Measurements from ENCODE around the gene DNAH2. TPM values are rescaled to one million over a fixed set of nuclear protein-coding genes. Genes with fewer than 3 reads are reported as not detected.

The DNAH2 gene
- total and polyA plus RNA-seq, 2 of the 13 experiments (the other 11 are each of a cell fraction or from before 2014, with no cell fraction given) = not detected

DNA sequence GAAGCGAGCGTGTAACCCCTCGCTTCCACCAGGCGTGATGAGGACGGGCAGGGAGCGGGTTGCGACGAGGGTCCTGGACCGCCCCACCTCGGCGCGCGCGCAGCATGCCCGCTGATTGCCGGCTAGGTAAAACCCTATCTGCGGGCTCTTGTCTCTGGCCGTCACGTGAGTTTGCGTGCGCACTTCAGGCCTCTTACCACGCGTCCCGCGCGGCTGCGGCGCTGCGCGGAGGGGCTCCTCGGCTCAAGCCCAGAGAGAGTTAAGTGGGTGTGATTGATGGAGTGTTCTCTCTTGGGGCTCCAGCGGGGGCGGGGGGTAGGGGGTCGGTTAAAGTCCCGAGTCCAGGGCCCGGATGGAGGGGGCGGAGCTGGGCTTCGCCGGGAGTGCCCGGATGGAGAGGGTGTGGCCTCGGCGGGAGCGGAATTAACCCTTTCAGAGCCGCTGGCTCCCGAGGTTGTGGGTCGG lies 124.4 kb downstream of the DNAH2 start (continued):
- TF ChIP-seq FOXK2 (IDR thresholded peaks at IDR 0.05) = no peak
- no peak for TF ChIP-seq ZSCAN21 (CRISPR knock-in tag; IDR thresholded peaks at IDR 0.05; ENCODE audit: borderline replicate concordance)
- TF ChIP-seq HNF4G (IDR thresholded peaks at IDR 0.05; ENCODE audit: borderline replicate concordance, low read depth, low read length) = peak; percentile 66
- TF ChIP-seq HNF4G (CRISPR knock-in tag; IDR thresholded peaks at IDR 0.05; ENCODE audit: borderline replicate concordance, low read depth) = no peak; the same call in 1 of the 2 replicates
- TF ChIP-seq ZNF782 (CRISPR knock-in tag; IDR thresholded peaks at IDR 0.05; ENCODE audit: borderline replicate concordance) = peak; percentile 20; the same call in 1 of the 2 replicates
- TF ChIP-seq ZNF749 (CRISPR knock-in tag; IDR thresholded peaks at IDR 0.05; ENCODE audit: borderline replicate concordance) = no peak
- TF ChIP-seq YY1 (IDR thresholded peaks at IDR 0.05; ENCODE audit: insufficient read depth, insufficient replicate concordance, low read depth, low read length) = peak; percentile 23
- TF ChIP-seq ZNF747 (CRISPR knock-in tag; IDR thresholded peaks at IDR 0.05; ENCODE audit: borderline replicate concordance) = no peak
- TF ChIP-seq, protein P1, sequence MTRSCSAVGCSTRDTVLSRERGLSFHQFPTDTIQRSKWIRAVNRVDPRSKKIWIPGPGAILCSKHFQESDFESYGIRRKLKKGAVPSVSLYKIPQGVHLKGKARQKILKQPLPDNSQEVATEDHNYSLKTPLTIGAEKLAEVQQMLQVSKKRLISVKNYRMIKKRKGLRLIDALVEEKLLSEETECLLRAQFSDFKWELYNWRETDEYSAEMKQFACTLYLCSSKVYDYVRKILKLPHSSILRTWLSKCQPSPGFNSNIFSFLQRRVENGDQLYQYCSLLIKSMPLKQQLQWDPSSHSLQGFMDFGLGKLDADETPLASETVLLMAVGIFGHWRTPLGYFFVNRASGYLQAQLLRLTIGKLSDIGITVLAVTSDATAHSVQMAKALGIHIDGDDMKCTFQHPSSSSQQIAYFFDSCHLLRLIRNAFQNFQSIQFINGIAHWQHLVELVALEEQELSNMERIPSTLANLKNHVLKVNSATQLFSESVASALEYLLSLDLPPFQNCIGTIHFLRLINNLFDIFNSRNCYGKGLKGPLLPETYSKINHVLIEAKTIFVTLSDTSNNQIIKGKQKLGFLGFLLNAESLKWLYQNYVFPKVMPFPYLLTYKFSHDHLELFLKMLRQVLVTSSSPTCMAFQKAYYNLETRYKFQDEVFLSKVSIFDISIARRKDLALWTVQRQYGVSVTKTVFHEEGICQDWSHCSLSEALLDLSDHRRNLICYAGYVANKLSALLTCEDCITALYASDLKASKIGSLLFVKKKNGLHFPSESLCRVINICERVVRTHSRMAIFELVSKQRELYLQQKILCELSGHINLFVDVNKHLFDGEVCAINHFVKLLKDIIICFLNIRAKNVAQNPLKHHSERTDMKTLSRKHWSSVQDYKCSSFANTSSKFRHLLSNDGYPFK (CRISPR knock-in tag; IDR thresholded peaks at IDR 0.05; ENCODE audit: borderline replicate concordance) = no peak
- TF ChIP-seq, protein P2, sequence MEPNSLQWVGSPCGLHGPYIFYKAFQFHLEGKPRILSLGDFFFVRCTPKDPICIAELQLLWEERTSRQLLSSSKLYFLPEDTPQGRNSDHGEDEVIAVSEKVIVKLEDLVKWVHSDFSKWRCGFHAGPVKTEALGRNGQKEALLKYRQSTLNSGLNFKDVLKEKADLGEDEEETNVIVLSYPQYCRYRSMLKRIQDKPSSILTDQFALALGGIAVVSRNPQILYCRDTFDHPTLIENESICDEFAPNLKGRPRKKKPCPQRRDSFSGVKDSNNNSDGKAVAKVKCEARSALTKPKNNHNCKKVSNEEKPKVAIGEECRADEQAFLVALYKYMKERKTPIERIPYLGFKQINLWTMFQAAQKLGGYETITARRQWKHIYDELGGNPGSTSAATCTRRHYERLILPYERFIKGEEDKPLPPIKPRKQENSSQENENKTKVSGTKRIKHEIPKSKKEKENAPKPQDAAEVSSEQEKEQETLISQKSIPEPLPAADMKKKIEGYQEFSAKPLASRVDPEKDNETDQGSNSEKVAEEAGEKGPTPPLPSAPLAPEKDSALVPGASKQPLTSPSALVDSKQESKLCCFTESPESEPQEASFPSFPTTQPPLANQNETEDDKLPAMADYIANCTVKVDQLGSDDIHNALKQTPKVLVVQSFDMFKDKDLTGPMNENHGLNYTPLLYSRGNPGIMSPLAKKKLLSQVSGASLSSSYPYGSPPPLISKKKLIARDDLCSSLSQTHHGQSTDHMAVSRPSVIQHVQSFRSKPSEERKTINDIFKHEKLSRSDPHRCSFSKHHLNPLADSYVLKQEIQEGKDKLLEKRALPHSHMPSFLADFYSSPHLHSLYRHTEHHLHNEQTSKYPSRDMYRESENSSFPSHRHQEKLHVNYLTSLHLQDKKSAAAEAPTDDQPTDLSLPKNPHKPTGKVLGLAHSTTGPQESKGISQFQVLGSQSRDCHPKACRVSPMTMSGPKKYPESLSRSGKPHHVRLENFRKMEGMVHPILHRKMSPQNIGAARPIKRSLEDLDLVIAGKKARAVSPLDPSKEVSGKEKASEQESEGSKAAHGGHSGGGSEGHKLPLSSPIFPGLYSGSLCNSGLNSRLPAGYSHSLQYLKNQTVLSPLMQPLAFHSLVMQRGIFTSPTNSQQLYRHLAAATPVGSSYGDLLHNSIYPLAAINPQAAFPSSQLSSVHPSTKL (CRISPR knock-in tag; IDR thresholded peaks at IDR 0.05) = no peak
- TF ChIP-seq GATAD2A (CRISPR knock-in tag; IDR thresholded peaks at IDR 0.05) = no peak
- TF ChIP-seq HNRNPUL1 (IDR thresholded peaks at IDR 0.05; ENCODE audit: low read depth, low read length) = no peak
- TF ChIP-seq RFX1 (IDR thresholded peaks at IDR 0.05) = no peak
- no peak for TF ChIP-seq MLLT10 (CRISPR knock-in tag; IDR thresholded peaks at IDR 0.05)
- TF ChIP-seq, protein P3, sequence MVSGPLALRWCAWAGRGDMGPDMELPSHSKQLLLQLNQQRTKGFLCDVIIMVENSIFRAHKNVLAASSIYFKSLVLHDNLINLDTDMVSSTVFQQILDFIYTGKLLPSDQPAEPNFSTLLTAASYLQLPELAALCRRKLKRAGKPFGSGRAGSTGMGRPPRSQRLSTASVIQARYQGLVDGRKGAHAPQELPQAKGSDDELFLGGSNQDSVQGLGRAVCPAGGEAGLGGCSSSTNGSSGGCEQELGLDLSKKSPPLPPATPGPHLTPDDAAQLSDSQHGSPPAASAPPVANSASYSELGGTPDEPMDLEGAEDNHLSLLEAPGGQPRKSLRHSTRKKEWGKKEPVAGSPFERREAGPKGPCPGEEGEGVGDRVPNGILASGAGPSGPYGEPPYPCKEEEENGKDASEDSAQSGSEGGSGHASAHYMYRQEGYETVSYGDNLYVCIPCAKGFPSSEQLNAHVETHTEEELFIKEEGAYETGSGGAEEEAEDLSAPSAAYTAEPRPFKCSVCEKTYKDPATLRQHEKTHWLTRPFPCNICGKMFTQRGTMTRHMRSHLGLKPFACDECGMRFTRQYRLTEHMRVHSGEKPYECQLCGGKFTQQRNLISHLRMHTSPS (CRISPR knock-in tag; IDR thresholded peaks at IDR 0.05; ENCODE audit: low read depth) = no peak
- no peak for TF ChIP-seq MAFK (conservative IDR thresholded peaks at IDR 0.05 in 1 of 2, IDR thresholded peaks at IDR 0.05 in 1 of 2; ENCODE audit: low read length in 2 of 2)
- 0 out of 2 replicates have a peak, but pooled peaks have one; percentile 25 for TF ChIP-seq ZBTB7B (CRISPR knock-in tag; IDR thresholded peaks at IDR 0.05)
